Osteocyte (in vitro differentiated cells): ENCODE data around the gene DIO3. TPM values are rescaled to one million over a fixed set of nuclear protein-coding genes. Genes with fewer than 3 reads are reported as not detected.

Source experiments
- DNase-seq: peaks from one replicate; pipeline ENCODE4 v3.0.0; 2021; ENCODE audit warnings: mixed read lengths; ENCODE audit not compliant: unreplicated experiment; ENCODE audit errors: extremely low spot score
- H3K27ac Mint-ChIP-seq: one replicate; pipeline ENCODE4 v1.8.0; 2021; ENCODE audit warnings: mild to moderate bottlenecking, mixed read lengths; ENCODE audit not compliant: unreplicated experiment
- H3K27me3 Mint-ChIP-seq: one replicate; pipeline ENCODE4 v1.8.0; 2021; ENCODE audit warnings: mixed read lengths; ENCODE audit not compliant: unreplicated experiment
- H3K36me3 Mint-ChIP-seq: one replicate; pipeline ENCODE4 v1.8.0; 2021; ENCODE audit warnings: mixed read lengths; ENCODE audit not compliant: unreplicated experiment
- H3K4me1 Mint-ChIP-seq: one replicate; pipeline ENCODE4 v1.8.0; 2021; ENCODE audit warnings: mixed read lengths; ENCODE audit not compliant: unreplicated experiment
- H3K4me3 Mint-ChIP-seq: one replicate; pipeline ENCODE4 v1.8.0; 2021; ENCODE audit warnings: mild to moderate bottlenecking, moderate library complexity, mixed read lengths; ENCODE audit not compliant: unreplicated experiment
- H3K9me3 Mint-ChIP-seq: one replicate; pipeline ENCODE4 v1.8.0; 2021; ENCODE audit warnings: mixed read lengths; ENCODE audit not compliant: unreplicated experiment
- CTCF ChIP-seq: fragments of 200-600 bp; sonication (generic); IDR thresholded peaks from 2 replicates; pipeline ENCODE4 v1.5.0; 2021; ENCODE audit warnings: antibody characterized with exemption, mild to moderate bottlenecking, moderate library complexity
- total RNA-seq: library from RNA; stranded (reverse); gene quantifications from 2 replicates; pipeline ENCODE4 v1.2.1, GENCODE V29; 2021

The DIO3 gene
- total RNA-seq, 1 donor from 2014 or later, result 0.43 TPM

GRCh38 chr14:101586531-101587430, 25.5 kb downstream of the DIO3 start:
- Mint-ChIP-seq H3K27me3 (peaks cover 5% of the 10 kb centered on the region), H3K4me3 (no peak overlapping the region), H3K36me3 (no peaks in the 10 kb centered on the region), H3K4me1 (no peaks in the 10 kb centered on the region), H3K27ac (no peak overlapping the region), H3K9me3 (no peaks in the 10 kb centered on the region)
- TF ChIP-seq CTCF, result no peak
- no peak for DNase-seq

- no peak for TF ChIP-seq CTCF
- H3K9me3 Mint-ChIP-seq, result no peaks in the 10 kb centered on the region
- no peaks in the 10 kb centered on the region for H3K4me1 Mint-ChIP-seq
- H3K27me3 Mint-ChIP-seq, result peaks cover 4% of the 10 kb centered on the region
- no peaks in the 10 kb centered on the region for H3K36me3 Mint-ChIP-seq
- no peak overlapping the region for H3K27ac Mint-ChIP-seq
- H3K4me3 Mint-ChIP-seq, result no peak overlapping the region
- DNase-seq, result no peak
Observed at GRCh38 chr14:101587441-101587911, 26.2 kb downstream of the DIO3 start.

- TF ChIP-seq CTCF, result no peak
- DNase-seq, result peak; percentile 54
- no peaks in the 10 kb centered on the region for H3K36me3 Mint-ChIP-seq
- H3K27ac Mint-ChIP-seq, result no peak overlapping the region
- H3K27me3 Mint-ChIP-seq, result peaks cover 4% of the 10 kb centered on the region
- H3K4me1 Mint-ChIP-seq, result no peaks in the 10 kb centered on the region
- no peaks in the 10 kb centered on the region for H3K9me3 Mint-ChIP-seq
- H3K4me3 Mint-ChIP-seq, result no peak overlapping the region
Observed at GRCh38 chr14:101588286-101588975, 27.1 kb downstream of the DIO3 start.

- no peak for TF ChIP-seq CTCF
- no peak overlapping the region for H3K4me3 Mint-ChIP-seq
- peak; percentile 65 for DNase-seq
- H3K27ac Mint-ChIP-seq, result no peak overlapping the region
- no peaks in the 10 kb centered on the region for H3K36me3 Mint-ChIP-seq
- H3K27me3 Mint-ChIP-seq, result peaks cover 4% of the 10 kb centered on the region
- no peaks in the 10 kb centered on the region for H3K9me3 Mint-ChIP-seq
- H3K4me1 Mint-ChIP-seq, result no peaks in the 10 kb centered on the region
Observed at GRCh38 chr14:101588990-101589389, 27.7 kb downstream of the DIO3 start.

GRCh38 chr14:101589486-101590015, 28.3 kb downstream of the DIO3 start:
- Mint-ChIP-seq H3K4me1 (no peaks in the 10 kb centered on the region), H3K27ac (no peak overlapping the region), H3K36me3 (no peaks in the 10 kb centered on the region), H3K4me3 (no peak overlapping the region), H3K9me3 (no peaks in the 10 kb centered on the region), H3K27me3 (peaks cover 4% of the 10 kb centered on the region)
- no peak for TF ChIP-seq CTCF
- peak; percentile 56 for DNase-seq
